ENCODE results near the gene CACNG7. TPM values are rescaled to one million over a fixed set of nuclear protein-coding genes. Genes with fewer than 3 reads are reported as not detected.

Gene CACNG7
- total RNA-seq, 5 donors from 2014 or later (not counting 1 experiment from before 2014, with no cell fraction given): not detected

GRCh38 chr19:53966931-53967330 lies 57.9 kb downstream of the CACNG7 start:
- Mint-ChIP-seq H3K27ac (no peak overlapping the region), H3K4me1 (peaks cover 0 to 12% (median 6%) of the 10 kb centered on the region in 3 donors), H3K27me3 (peaks cover 44 to 51% of the 10 kb centered on the region in 2 donors), H3K9me3 (no peaks in the 10 kb centered on the region), H3K4me3 (no peak overlapping the region), H3K36me3 (no peaks in the 10 kb centered on the region)
- Histone ChIP-seq H3K4me1 (ENCODE audit: control insufficient read depth in 1 of 2, extremely low read depth in 1 of 2, insufficient read depth in 2 of 2, low read length in 2 of 2) (no peaks in the 10 kb centered on the region), H3K4me3 (ENCODE audit: control insufficient read depth in 1 of 2, extremely low read depth in 1 of 2, low read length in 1 of 2) (no peak overlapping the region), H3K27me3 (replicated peaks in 1 of 2; ENCODE audit: control insufficient read depth in 2 of 2, extremely low read depth in 1 of 2, insufficient read depth in 2 of 2, low read length in 1 of 2) (peaks cover 2 to 59% of the 10 kb centered on the region in 2 experiments), H3K27ac (ENCODE audit: low read length) (no peak overlapping the region), H3K9me3 (no peaks in the 10 kb centered on the region), H3K36me3 (ENCODE audit: control insufficient read depth in 2 of 2, extremely low read depth in 1 of 2, insufficient read depth in 1 of 2, low read length in 1 of 2) (no peaks in the 10 kb centered on the region)
- 73% methylated on average over 3 of the region's 7 CpGs for WGBS (ENCODE audit: insufficient coverage)
- no peak for ATAC-seq (replicated peaks in 1 of 4)
- POLR2A ChIA-PET: no interaction called here
- CTCF ChIA-PET: no interaction called here
- DNase-seq: no peak

GRCh38 chr19:53969366-53969765 lies 60.3 kb downstream of the CACNG7 start:
- H3K9me3 ChIP-seq: no peaks in the 10 kb centered on the region
- Mint-ChIP-seq H3K27ac (no peak overlapping the region), H3K4me1 (peaks cover 0 to 3% (median 2%) of the 10 kb centered on the region in 3 donors), H3K9me3 (no peaks in the 10 kb centered on the region), H3K27me3 (peaks cover 43 to 46% of the 10 kb centered on the region in 2 donors), H3K4me3 (no peak overlapping the region), H3K36me3 (no peaks in the 10 kb centered on the region)
- no peak overlapping the region for H3K27ac ChIP-seq (ENCODE audit: low read length)
- DNase-seq (no peak), ATAC-seq (replicated peaks in 1 of 4) (no peak)
- POLR2A ChIA-PET: no interaction called here
- no peaks in the 10 kb centered on the region for H3K4me1 ChIP-seq (ENCODE audit: control insufficient read depth in 1 of 2, extremely low read depth in 1 of 2, insufficient read depth in 2 of 2, low read length in 2 of 2)
- peaks cover 0 to 55% of the 10 kb centered on the region in 2 experiments for H3K27me3 ChIP-seq (replicated peaks in 1 of 2; ENCODE audit: control insufficient read depth in 2 of 2, extremely low read depth in 1 of 2, insufficient read depth in 2 of 2, low read length in 1 of 2)
- no peaks in the 10 kb centered on the region for H3K36me3 ChIP-seq (ENCODE audit: control insufficient read depth in 2 of 2, extremely low read depth in 1 of 2, insufficient read depth in 1 of 2, low read length in 1 of 2)
- no peak overlapping the region for H3K4me3 ChIP-seq (ENCODE audit: control insufficient read depth in 1 of 2, extremely low read depth in 1 of 2, low read length in 1 of 2)
- WGBS (ENCODE audit: insufficient coverage): 92% methylated on average over 4 of the region's 6 CpGs
- CTCF ChIA-PET: no interaction called here

GRCh38 chr19:53971673-53972072 lies 62.6 kb downstream of the CACNG7 start:
- Histone ChIP-seq H3K4me3 (ENCODE audit: control insufficient read depth in 1 of 2, extremely low read depth in 1 of 2, low read length in 1 of 2) (no peak overlapping the region), H3K4me1 (ENCODE audit: control insufficient read depth in 1 of 2, extremely low read depth in 1 of 2, insufficient read depth in 2 of 2, low read length in 2 of 2) (no peaks in the 10 kb centered on the region), H3K27ac (ENCODE audit: low read length) (no peak overlapping the region), H3K27me3 (replicated peaks in 1 of 2; ENCODE audit: control insufficient read depth in 2 of 2, extremely low read depth in 1 of 2, insufficient read depth in 2 of 2, low read length in 1 of 2) (peaks cover 0 to 40% of the 10 kb centered on the region in 2 experiments), H3K9me3 (no peaks in the 10 kb centered on the region), H3K36me3 (ENCODE audit: control insufficient read depth in 2 of 2, extremely low read depth in 1 of 2, insufficient read depth in 1 of 2, low read length in 1 of 2) (no peaks in the 10 kb centered on the region)
- no peak for ATAC-seq (replicated peaks in 1 of 4)
- Mint-ChIP-seq H3K27ac (no peak overlapping the region), H3K4me3 (no peak overlapping the region), H3K36me3 (no peaks in the 10 kb centered on the region), H3K9me3 (no peaks in the 10 kb centered on the region), H3K4me1 (no peaks in the 10 kb centered on the region), H3K27me3 (peaks cover 30 to 43% of the 10 kb centered on the region in 2 donors)
- POLR2A ChIA-PET: no interaction called here
- WGBS (ENCODE audit: insufficient coverage): 18% methylated on average over 9 of the region's 10 CpGs
- CTCF ChIA-PET: interaction anchor here in 1 of 2 donors (0.6 kb wide), 1 partner anchor 466 kb away, joined by 9 read pairs; no protein-coding TSS in a partner anchor
- peak in 1 of 35 experiments; percentile 4 for DNase-seq

GRCh38 chr19:53977429-53977990 lies 68.4 kb downstream of the CACNG7 start:
- CTCF ChIA-PET: interaction anchor here (0.6 kb wide), 3 partner anchors 40 to 1608 kb away, joined by 3 read pairs; no protein-coding TSS in a partner anchor
- POLR2A ChIA-PET: no interaction called here
- Histone ChIP-seq H3K27ac (ENCODE audit: low read length) (no peak overlapping the region), H3K36me3 (ENCODE audit: control insufficient read depth in 2 of 2, extremely low read depth in 1 of 2, insufficient read depth in 1 of 2, low read length in 1 of 2) (no peaks in the 10 kb centered on the region), H3K4me3 (ENCODE audit: control insufficient read depth in 1 of 2, extremely low read depth in 1 of 2, low read length in 1 of 2) (peak overlapping the region; percentile 39 to 54), H3K4me1 (ENCODE audit: control insufficient read depth in 1 of 2, extremely low read depth in 1 of 2, insufficient read depth in 2 of 2, low read length in 2 of 2) (peaks cover 0 to 28% of the 10 kb centered on the region in 2 experiments), H3K27me3 (replicated peaks in 1 of 2; ENCODE audit: control insufficient read depth in 2 of 2, extremely low read depth in 1 of 2, insufficient read depth in 2 of 2, low read length in 1 of 2) (peaks cover 2 to 70% of the 10 kb centered on the region in 2 experiments), H3K9me3 (no peaks in the 10 kb centered on the region)
- ATAC-seq (replicated peaks in 1 of 4): peak; percentile 84 to 90 (median 88)
- peaks cover 26 to 40% (median 39%) of the 10 kb centered on the region in 3 donors for H3K4me1 Mint-ChIP-seq
- peaks cover 60 to 67% of the 10 kb centered on the region in 2 donors for H3K27me3 Mint-ChIP-seq
- peak; percentile 34 to 82 (median 59) for DNase-seq
- WGBS (ENCODE audit: insufficient coverage): 0% methylated on average over 2 of the region's 9 CpGs
- peak overlapping the region; percentile 63 to 75 (median 72) for H3K4me3 Mint-ChIP-seq
- peak overlapping the region in 1 of 2 donors; percentile 36 for H3K27ac Mint-ChIP-seq
- peaks cover 0 to 5% (median 0%) of the 10 kb centered on the region in 3 donors for H3K9me3 Mint-ChIP-seq
- no peaks in the 10 kb centered on the region for H3K36me3 Mint-ChIP-seq

- 14% methylated on average over 45 of the region's 54 CpGs for WGBS (ENCODE audit: insufficient coverage)
- H3K27ac ChIP-seq (ENCODE audit: low read length): no peak overlapping the region
- peak overlapping the region in 1 of 2 donors; percentile 36 for H3K27ac Mint-ChIP-seq
- H3K36me3 ChIP-seq (ENCODE audit: control insufficient read depth in 2 of 2, extremely low read depth in 1 of 2, insufficient read depth in 1 of 2, low read length in 1 of 2): no peaks in the 10 kb centered on the region
- H3K9me3 ChIP-seq: no peaks in the 10 kb centered on the region
- H3K9me3 Mint-ChIP-seq: peaks cover 0 to 5% (median 0%) of the 10 kb centered on the region in 3 donors
- peak overlapping the region; percentile 39 to 54 for H3K4me3 ChIP-seq (ENCODE audit: control insufficient read depth in 1 of 2, extremely low read depth in 1 of 2, low read length in 1 of 2)
- H3K4me1 ChIP-seq (ENCODE audit: control insufficient read depth in 1 of 2, extremely low read depth in 1 of 2, insufficient read depth in 2 of 2, low read length in 2 of 2): peaks cover 0 to 28% of the 10 kb centered on the region in 2 experiments
- DNase-seq (peak in 30 of 35 experiments; percentile 6 to 56 (median 30)), ATAC-seq (replicated peaks in 1 of 4) (peak in 3 of 4 experiments; percentile 7 to 45 (median 28))
- H3K27me3 Mint-ChIP-seq: peaks cover 54 to 60% of the 10 kb centered on the region in 2 donors
- peak overlapping the region; percentile 63 to 75 (median 72) for H3K4me3 Mint-ChIP-seq
- H3K36me3 Mint-ChIP-seq: no peaks in the 10 kb centered on the region
- peaks cover 26 to 40% (median 39%) of the 10 kb centered on the region in 3 donors for H3K4me1 Mint-ChIP-seq
- H3K27me3 ChIP-seq (replicated peaks in 1 of 2; ENCODE audit: control insufficient read depth in 2 of 2, extremely low read depth in 1 of 2, insufficient read depth in 2 of 2, low read length in 1 of 2): peaks cover 2 to 67% of the 10 kb centered on the region in 2 experiments
- ChIA-PET CTCF (no interaction called here), POLR2A (no interaction called here)
These were observed 69.1 kb downstream of the CACNG7 start for GRCh38 chr19:53977991-53978731.

GRCh38 chr19:53978975-53979801 lies 70.1 kb downstream of the CACNG7 start:
- ATAC-seq (replicated peaks in 1 of 4) (no peak), DNase-seq (no peak)
- peaks cover 2 to 71% of the 10 kb centered on the region in 2 experiments for H3K27me3 ChIP-seq (replicated peaks in 1 of 2; ENCODE audit: control insufficient read depth in 2 of 2, extremely low read depth in 1 of 2, insufficient read depth in 2 of 2, low read length in 1 of 2)
- Mint-ChIP-seq H3K9me3 (peaks cover 0 to 5% (median 0%) of the 10 kb centered on the region in 3 donors), H3K27ac (no peak overlapping the region), H3K4me3 (peak overlapping the region; percentile 13 to 75 (median 34)), H3K27me3 (peaks cover 50 to 60% of the 10 kb centered on the region in 2 donors), H3K4me1 (peaks cover 26 to 40% (median 39%) of the 10 kb centered on the region in 3 donors), H3K36me3 (no peaks in the 10 kb centered on the region)
- 8% methylated on average over 13 of the region's 19 CpGs for WGBS (ENCODE audit: insufficient coverage)
- POLR2A ChIA-PET: no interaction called here
- H3K27ac ChIP-seq (ENCODE audit: low read length): no peak overlapping the region
- CTCF ChIA-PET: no interaction called here
- no peaks in the 10 kb centered on the region for H3K36me3 ChIP-seq (ENCODE audit: control insufficient read depth in 2 of 2, extremely low read depth in 1 of 2, insufficient read depth in 1 of 2, low read length in 1 of 2)
- no peaks in the 10 kb centered on the region for H3K9me3 ChIP-seq
- H3K4me1 ChIP-seq (ENCODE audit: control insufficient read depth in 1 of 2, extremely low read depth in 1 of 2, insufficient read depth in 2 of 2, low read length in 2 of 2): peaks cover 0 to 28% of the 10 kb centered on the region in 2 experiments
- no peak overlapping the region for H3K4me3 ChIP-seq (ENCODE audit: control insufficient read depth in 1 of 2, extremely low read depth in 1 of 2, low read length in 1 of 2)

Data from T-cell (primary cell).